Neuronal stem cell (in vitro differentiated cells): ENCODE measurements around the gene CDH23.

Experiments used
- DNase-seq: peaks from one replicate; pipeline ENCODE4 v3.0.0-alpha.2; 2013; ENCODE audit warnings: low spot score
- H2AFZ ChIP-seq: one replicate; pipeline ENCODE4 v1.6.1; 2013; ENCODE audit warnings: mild to moderate bottlenecking, low read length, inconsistent platforms
- H2AK5ac ChIP-seq: 2 replicates; pipeline ENCODE4 v1.6.1; 2013; ENCODE audit warnings: low read depth, mild to moderate bottlenecking, inconsistent platforms, low read length, moderate library complexity, mixed read lengths
- H2BK120ac ChIP-seq: 2 replicates; pipeline ENCODE4 v1.6.1; 2013; ENCODE audit warnings: low read depth, mild to moderate bottlenecking, inconsistent platforms, low read length, moderate library complexity, mixed read lengths
- H2BK12ac ChIP-seq: one replicate; pipeline ENCODE4 v1.6.1; 2013; ENCODE audit warnings: low read length, inconsistent platforms
- H2BK15ac ChIP-seq: 2 replicates; pipeline ENCODE4 v1.6.1; 2013; ENCODE audit warnings: mild to moderate bottlenecking, low read length, inconsistent platforms, mixed read lengths
- H2BK5ac ChIP-seq: one replicate; pipeline ENCODE4 v1.6.1; 2013; ENCODE audit warnings: inconsistent platforms, mild to moderate bottlenecking, low read length, moderate library complexity
- H3K14ac ChIP-seq: one replicate; pipeline ENCODE4 v1.6.1; 2013; ENCODE audit warnings: low read length, inconsistent platforms
- H3K18ac ChIP-seq: 2 replicates; pipeline ENCODE4 v1.6.1; 2013; ENCODE audit warnings: low read length, inconsistent platforms
- H3K23ac ChIP-seq: 2 replicates; pipeline ENCODE4 v1.6.1; 2013; ENCODE audit warnings: low read depth, mild to moderate bottlenecking, mixed read lengths, low read length, inconsistent platforms; ENCODE audit not compliant: poor library complexity
- H3K27ac ChIP-seq: replicated peaks from 3 replicates; pipeline ENCODE4 v1.5.1; 2013; ENCODE audit warnings: low read length, inconsistent platforms
- H3K27me3 ChIP-seq, 3 experiments: 2 replicates each; pipeline ENCODE4 v1.6.1; 2013; ENCODE audit warnings: low read length in 3 of 3, mild to moderate bottlenecking in 2 of 3, inconsistent platforms in 1 of 3, low read depth in 1 of 3, mixed read lengths in 1 of 3, moderate library complexity in 1 of 3; ENCODE audit not compliant: control insufficient read depth in 3 of 3, insufficient read depth in 3 of 3
- H3K36me3 ChIP-seq, 2 donors: replicated peaks in 1 of 2; 2 replicates each; pipeline ENCODE4 v1.6.1; 2013; ENCODE audit warnings: low read length in 2 of 2; ENCODE audit not compliant: control insufficient read depth in 2 of 2, insufficient read depth in 2 of 2
- H3K4ac ChIP-seq: 2 replicates; pipeline ENCODE4 v1.6.1; 2013; ENCODE audit warnings: inconsistent platforms, mild to moderate bottlenecking, low read length, moderate library complexity
- H3K4me1 ChIP-seq, 2 donors: 1 replicate in 1 of 2; 2 replicates in 1 of 2; pipeline ENCODE4 v1.6.1; 2013; ENCODE audit warnings: low read length in 2 of 2, low read depth in 1 of 2; ENCODE audit not compliant: control insufficient read depth in 2 of 2, insufficient read depth in 1 of 2
- H3K4me2 ChIP-seq: one replicate; pipeline ENCODE4 v1.6.1; 2013; ENCODE audit warnings: mild to moderate bottlenecking, low read length, inconsistent platforms; ENCODE audit not compliant: insufficient read depth, poor library complexity, severe bottlenecking
- H3K4me3 ChIP-seq, 2 donors: 2 replicates each; pipeline ENCODE4 v1.5.1; 2013; ENCODE audit warnings: low read length in 2 of 2, mild to moderate bottlenecking in 2 of 2, inconsistent platforms in 1 of 2, moderate library complexity in 1 of 2
- H3K79me1 ChIP-seq: one replicate; pipeline ENCODE4 v1.6.1; 2013; ENCODE audit warnings: low read depth, mild to moderate bottlenecking, inconsistent platforms, low read length, moderate library complexity
- H3K9ac ChIP-seq: one replicate; pipeline ENCODE4 v1.6.1; 2013; ENCODE audit warnings: mild to moderate bottlenecking, low read depth, low read length, inconsistent platforms; ENCODE audit not compliant: poor library complexity
- H3K9me3 ChIP-seq, 2 donors: replicated peaks in 1 of 2; 2 replicates each; pipeline versions ENCODE3 to v1.6.1; 2013; ENCODE audit warnings: low read length in 2 of 2, mild to moderate bottlenecking in 2 of 2, inconsistent platforms in 1 of 2, low read depth in 1 of 2, mixed read lengths in 1 of 2, moderate library complexity in 1 of 2; ENCODE audit not compliant: control insufficient read depth in 2 of 2, insufficient read depth in 1 of 2
- H4K8ac ChIP-seq: one replicate; pipeline ENCODE4 v1.6.1; 2013; ENCODE audit warnings: low read depth, mild to moderate bottlenecking, inconsistent platforms, low read length, moderate library complexity
- H4K91ac ChIP-seq: one replicate; pipeline ENCODE4 v1.6.1; 2013; ENCODE audit warnings: low read length, low read depth, mild to moderate bottlenecking, inconsistent platforms; ENCODE audit not compliant: poor library complexity
- WGBS, 2 donors: extraction: QIAGEN DNeasy Blood & Tissue Kit; methylation state at CpG; one replicate each; pipeline ENCODE4 v1.1.7; 2013; ENCODE audit warnings: missing lambda C conversion rate in 2 of 2, mixed read lengths in 1 of 2; ENCODE audit not compliant: insufficient read length in 2 of 2, insufficient replicate concordance in 1 of 2; ENCODE audit errors: extremely low coverage in 2 of 2; 5-methylcytosine and 5-hydroxymethylcytosine counted together

CDH23 gene

GRCh38 chr10:71769279-71769823, 372.6 kb downstream of the CDH23 start:
- Histone ChIP-seq H2AFZ (no peak overlapping the region), H4K91ac (no peak overlapping the region), H3K4me3 (no peak overlapping the region), H2BK120ac (no peak overlapping the region), H3K14ac (no peak overlapping the region), H2BK12ac (no peak overlapping the region), H3K27me3 (peaks cover 0 to 54% (median 18%) of the 10 kb centered on the region in 3 experiments), H3K9me3 (no peaks in the 10 kb centered on the region), H2BK5ac (no peak overlapping the region), H3K4me1 (peaks cover 4 to 8% of the 10 kb centered on the region in 2 donors), H3K79me1 (no peaks in the 10 kb centered on the region), H2AK5ac (no peak overlapping the region), H3K23ac (no peak overlapping the region), H3K4ac (no peak overlapping the region), H3K27ac (no peak overlapping the region), H4K8ac (no peak overlapping the region), H3K4me2 (no peak overlapping the region), H3K9ac (no peak overlapping the region), H3K18ac (no peak overlapping the region), H2BK15ac (no peak overlapping the region), H3K36me3 (no peaks in the 10 kb centered on the region)
- no peak for DNase-seq
- no CpG with 5 or more reads among the region's 5 CpGs for WGBS, 2 donors

- no peaks in the 10 kb centered on the region for H3K79me1 ChIP-seq
- no peak for DNase-seq
- no peak overlapping the region for H3K4ac ChIP-seq
- no peak overlapping the region for H3K4me2 ChIP-seq
- H3K14ac ChIP-seq, result no peak overlapping the region
- H3K9me3 ChIP-seq, result no peaks in the 10 kb centered on the region
- H3K18ac ChIP-seq, result no peak overlapping the region
- H4K91ac ChIP-seq, result no peak overlapping the region
- no peak overlapping the region for H3K23ac ChIP-seq
- no peak overlapping the region for H2BK120ac ChIP-seq
- no peak overlapping the region for H4K8ac ChIP-seq
- H3K4me3 ChIP-seq, result no peak overlapping the region
- peaks cover 0 to 57% (median 18%) of the 10 kb centered on the region in 3 experiments for H3K27me3 ChIP-seq
- H2BK15ac ChIP-seq, result no peak overlapping the region
- H3K9ac ChIP-seq, result no peak overlapping the region
- no peak overlapping the region for H2BK12ac ChIP-seq
- H3K4me1 ChIP-seq, result peaks cover 4 to 8% of the 10 kb centered on the region in 2 donors
- no peak overlapping the region for H2AK5ac ChIP-seq
- no peak overlapping the region for H3K27ac ChIP-seq
- H2AFZ ChIP-seq, result no peak overlapping the region
- no peak overlapping the region for H2BK5ac ChIP-seq
- H3K36me3 ChIP-seq, result no peaks in the 10 kb centered on the region
- WGBS, 2 donors, result no CpG with 5 or more reads among the region's 3 CpGs
Observed at GRCh38 chr10:71770255-71770654, 373.5 kb downstream of the CDH23 start.

- H3K4me3 ChIP-seq, result no peak overlapping the region
- H2AFZ ChIP-seq, result no peak overlapping the region
- no CpG with 5 or more reads among the region's 3 CpGs for WGBS, 2 donors
- no peak overlapping the region for H2BK12ac ChIP-seq
- H2BK5ac ChIP-seq, result no peak overlapping the region
- H3K4me2 ChIP-seq, result no peak overlapping the region
- H2BK120ac ChIP-seq, result no peak overlapping the region
- no peak overlapping the region for H2AK5ac ChIP-seq
- H3K9ac ChIP-seq, result no peak overlapping the region
- no peak overlapping the region for H3K14ac ChIP-seq
- no peak overlapping the region for H3K23ac ChIP-seq
- no peaks in the 10 kb centered on the region for H3K36me3 ChIP-seq
- no peak overlapping the region for H4K8ac ChIP-seq
- H3K9me3 ChIP-seq, result no peaks in the 10 kb centered on the region
- no peaks in the 10 kb centered on the region for H3K79me1 ChIP-seq
- H4K91ac ChIP-seq, result no peak overlapping the region
- no peak overlapping the region for H2BK15ac ChIP-seq
- no peak overlapping the region for H3K4ac ChIP-seq
- no peak for DNase-seq
- peaks cover 4 to 8% of the 10 kb centered on the region in 2 donors for H3K4me1 ChIP-seq
- no peak overlapping the region for H3K27ac ChIP-seq
- peaks cover 0 to 57% (median 18%) of the 10 kb centered on the region in 3 experiments for H3K27me3 ChIP-seq
- no peak overlapping the region for H3K18ac ChIP-seq
Observed at GRCh38 chr10:71770789-71771188, 374.1 kb downstream of the CDH23 start.

- Histone ChIP-seq H3K4me3 (no peak overlapping the region), H3K27me3 (peaks cover 0 to 56% (median 18%) of the 10 kb centered on the region in 3 experiments), H3K9me3 (no peaks in the 10 kb centered on the region), H3K4me2 (no peak overlapping the region), H4K91ac (no peak overlapping the region), H2AFZ (no peak overlapping the region), H4K8ac (no peak overlapping the region), H3K23ac (no peak overlapping the region), H2BK12ac (no peak overlapping the region), H2BK120ac (no peak overlapping the region), H3K4ac (no peak overlapping the region), H3K4me1 (peaks cover 4 to 8% of the 10 kb centered on the region in 2 donors), H3K18ac (no peak overlapping the region), H2AK5ac (no peak overlapping the region), H3K14ac (no peak overlapping the region), H3K27ac (no peak overlapping the region), H3K79me1 (no peaks in the 10 kb centered on the region), H2BK15ac (no peak overlapping the region), H3K36me3 (no peaks in the 10 kb centered on the region), H2BK5ac (no peak overlapping the region), H3K9ac (no peak overlapping the region)
- WGBS, 2 donors, result no CpG with 5 or more reads among the region's 2 CpGs
- no peak for DNase-seq
Observed at GRCh38 chr10:71771204-71771603, 374.5 kb downstream of the CDH23 start.
